ENCODE measurements around the gene RAB7A. TPM values are rescaled to one million over a fixed set of nuclear protein-coding genes. Genes with fewer than 3 reads are reported as not detected.
"Not testable (repeated sequence)": the region's sequence is repeated elsewhere in the genome, so short reads cannot be mapped to it uniquely, and the experiment has no call there.

Gene RAB7A
- total and polyA plus RNA-seq, 8 donors, result 43.6 to 112 (median 68.7) TPM

- intact Hi-C loops (cut with DNase I), result no loop called here
Observed at GRCh38 chr3:128723477-128723876, 2.5 kb upstream of the RAB7A start.

GRCh38 chr3:128725547-128726022, 398 bp upstream of the RAB7A start:
- WGBS, 2 donors, result 45% methylated on average over 7 of the region's 7 CpGs
- peak overlapping the region in 3 of 4 donors; percentile 74 to 90 (median 86) for H3K27ac ChIP-seq
- no peak for TF ChIP-seq CTCF (IDR thresholded peaks at IDR 0.05)
- intact Hi-C loops (cut with DNase I), result no loop called here
- H3K4me3 ChIP-seq, result peak overlapping the region in 2 of 4 donors; percentile 95 to 100
- no peaks in the 10 kb centered on the region for H3K27me3 ChIP-seq
- no peaks in the 10 kb centered on the region for H3K36me3 ChIP-seq
- ATAC-seq (peak in 2 of 4 donors; percentile 1 to 2), DNase-seq (no peak), FAIRE-seq (no peak)
- H3K4me1 ChIP-seq, result peaks cover 6 to 19% (median 11%) of the 10 kb centered on the region in 3 donors
- no peaks in the 10 kb centered on the region for H3K9me3 ChIP-seq

More at GRCh38 chr3:128723477-128723876, 2.5 kb upstream of the RAB7A start:
- Histone ChIP-seq H3K9me3 (no peaks in the 10 kb centered on the region), H3K36me3 (no peaks in the 10 kb centered on the region), H3K27ac (no peak overlapping the region), H3K4me1 (peaks cover 3 to 10% (median 6%) of the 10 kb centered on the region in 3 donors), H3K27me3 (no peaks in the 10 kb centered on the region), H3K4me3 (no peak overlapping the region)
- no peak for TF ChIP-seq CTCF (IDR thresholded peaks at IDR 0.05)
- 86 to 93% methylated on average over 6 of the region's 6 CpGs for WGBS, 2 donors
- ATAC-seq (no peak), DNase-seq (no peak), FAIRE-seq (no peak)

DNA sequence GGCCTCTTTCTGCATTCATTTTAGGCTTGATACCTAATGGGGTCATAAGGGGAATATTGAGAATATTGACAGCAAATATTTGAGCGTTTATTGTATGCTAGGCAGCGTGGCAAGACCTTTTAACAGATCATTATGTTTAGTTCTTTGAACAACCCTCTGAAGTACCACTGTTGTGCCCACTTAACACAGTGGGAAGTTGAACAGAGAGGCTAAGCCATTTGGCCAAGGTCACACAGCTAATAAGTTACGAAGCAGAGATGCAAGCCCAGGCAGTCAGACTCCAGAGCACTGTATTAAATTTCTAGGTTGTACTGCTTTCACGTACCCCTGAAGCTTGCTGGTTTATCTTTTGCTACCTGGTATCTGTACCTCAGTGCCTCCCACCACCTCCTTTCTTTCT, 1.1 kb downstream of the RAB7A start:
- Histone ChIP-seq H3K36me3 (no peaks in the 10 kb centered on the region), H3K27ac (peak overlapping the region in 1 of 4 donors; percentile 86), H3K27me3 (no peaks in the 10 kb centered on the region), H3K4me3 (peak overlapping the region; percentile 84 to 100 (median 96)), H3K9me3 (no peaks in the 10 kb centered on the region), H3K4me1 (peaks cover 11 to 19% (median 13%) of the 10 kb centered on the region in 3 donors)
- intact Hi-C loops (cut with DNase I), result no loop called here
- DNase-seq, result no peak
- FAIRE-seq, result no peak
- WGBS, 2 donors, result 2 to 4% methylated on average over 4 of the region's 4 CpGs
- no peak for ATAC-seq
- TF ChIP-seq CTCF (IDR thresholded peaks at IDR 0.05), result no peak

GRCh38 chr3:128727485-128727884, 1.5 kb downstream of the RAB7A start:
- ATAC-seq, result no peak
- 11 to 12% methylated on average over 6 of the region's 6 CpGs for WGBS, 2 donors
- Histone ChIP-seq H3K4me1 (peaks cover 11 to 19% (median 13%) of the 10 kb centered on the region in 3 donors), H3K27me3 (no peaks in the 10 kb centered on the region), H3K27ac (no peak overlapping the region), H3K4me3 (peak overlapping the region; percentile 84 to 100 (median 96)), H3K9me3 (no peaks in the 10 kb centered on the region), H3K36me3 (no peaks in the 10 kb centered on the region)
- no peak for FAIRE-seq
- intact Hi-C loops (cut with DNase I), result no loop called here
- DNase-seq, result no peak
- TF ChIP-seq CTCF (IDR thresholded peaks at IDR 0.05), result no peak

DNA sequence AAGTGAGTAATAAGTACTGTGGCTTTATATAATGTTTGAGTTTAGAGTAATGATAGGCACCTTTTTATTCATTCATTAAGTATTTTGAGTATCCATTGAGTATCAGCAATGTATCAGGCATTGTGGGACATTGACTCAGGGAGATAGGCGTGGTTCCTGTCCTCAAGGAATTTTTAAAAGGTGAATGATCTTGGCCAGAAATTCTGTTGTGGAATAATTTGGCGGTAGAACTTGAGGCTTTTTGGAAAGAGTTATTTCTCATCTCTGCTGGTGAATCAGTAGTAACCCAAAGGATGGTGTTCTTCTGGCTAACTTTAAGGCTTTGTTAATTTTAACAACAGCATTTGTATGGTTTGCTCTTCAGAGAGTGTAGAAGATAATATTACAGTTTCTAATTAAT, 2.0 kb downstream of the RAB7A start:
- Histone ChIP-seq H3K4me1 (peaks cover 11 to 19% (median 13%) of the 10 kb centered on the region in 3 donors), H3K9me3 (no peaks in the 10 kb centered on the region), H3K36me3 (no peaks in the 10 kb centered on the region), H3K27ac (no peak overlapping the region), H3K27me3 (no peaks in the 10 kb centered on the region), H3K4me3 (peak overlapping the region in 3 of 4 donors; percentile 84 to 100 (median 95))
- no peak for TF ChIP-seq CTCF (IDR thresholded peaks at IDR 0.05)
- DNase-seq (no peak), FAIRE-seq (no peak), ATAC-seq (no peak)
- intact Hi-C loops (cut with DNase I), result no loop called here
- 42 to 66% methylated on average over 2 of the region's 2 CpGs for WGBS, 2 donors

GRCh38 chr3:128728521-128728920, 2.5 kb downstream of the RAB7A start:
- H3K9me3 ChIP-seq; intact Hi-C loops (cut with DNase I); H3K27ac ChIP-seq; H3K4me3 ChIP-seq; DNase-seq; H3K36me3 ChIP-seq; FAIRE-seq; H3K27me3 ChIP-seq; ATAC-seq: not testable (repeated sequence)
- H3K4me1 ChIP-seq, result peaks cover 11 to 24% (median 13%) of the 10 kb centered on the region in 3 donors
- WGBS, 2 donors, result 85 to 87% methylated on average over 13 of the region's 13 CpGs

Measured in pancreas (tissue), 10 donors.